PC-3 (cell line): ENCODE data around the gene CYFIP2. TPM values are rescaled to one million over a fixed set of nuclear protein-coding genes. Genes with fewer than 3 reads are reported as not detected.

Experiments
- ATAC-seq: fragments of 200-7000 bp; cut with Tn5 transposase; 2 replicates; pipeline ENCODE4 v1.9.1; 2020; ENCODE audit warnings: mild to moderate bottlenecking, moderate library complexity
- BruUV-seq: library from RNA; stranded (reverse); fragments of 400-500 nt; replicated peaks from 2 replicates; lab custom pipeline; 2021; lab: Mats Ljungman, UMichigan
- CTCF ChIA-PET: fragments of 300-600 bp; sonication (Branson Sonifier 250); formaldehyde crosslinking; loops from one replicate; lab custom pipeline; 2022; ENCODE audit warnings: antibody characterized with exemption; lab: Charles Lee
- POLR2A ChIA-PET: fragments of 300-600 bp; sonication (Branson Sonifier 250); formaldehyde crosslinking; loops from one replicate; lab custom pipeline; 2022; ENCODE audit warnings: antibody characterized with exemption; ENCODE audit not compliant: unreplicated experiment; lab: Charles Lee
- DNase-seq: peaks from one replicate; pipeline ENCODE4 v3.0.0-alpha.2; 2015
- H2AFZ ChIP-seq: fragments of 300-600 bp; sonication (generic); 2 replicates; pipeline ENCODE4 v1.6.0; 2016; ENCODE audit warnings: antibody characterized with exemption, low read length
- H3F3A ChIP-seq: fragments of 300-600 bp; sonication (generic); one replicate; pipeline ENCODE4 v1.6.0; 2017; ENCODE audit warnings: antibody characterized with exemption, low read length, control low read depth, mild to moderate bottlenecking; ENCODE audit not compliant: unreplicated experiment
- H3K27ac ChIP-seq: fragments of 300-600 bp; sonication (generic); 2 replicates; pipeline ENCODE4 v1.5.1; 2016; ENCODE audit warnings: mild to moderate bottlenecking, low read length
- H3K27me3 ChIP-seq: fragments of 300-600 bp; sonication (generic); 2 replicates; pipeline ENCODE4 v1.6.1; 2016; ENCODE audit warnings: low read length, mixed read lengths
- H3K36me3 ChIP-seq: fragments of 300-600 bp; sonication (generic); 2 replicates; pipeline ENCODE4 v1.6.1; 2016; ENCODE audit warnings: low read depth, mixed run types, low read length, mixed read lengths
- H3K4me1 ChIP-seq: fragments of 300-600 bp; sonication (generic); 2 replicates; pipeline ENCODE4 v1.5.1; 2016; ENCODE audit warnings: low read length; ENCODE audit not compliant: insufficient read depth
- H3K4me2 ChIP-seq: fragments of 300-600 bp; sonication (generic); 2 replicates; pipeline ENCODE4 v1.6.0; 2016; ENCODE audit warnings: low read length
- H3K4me3 ChIP-seq: fragments of 300-600 bp; sonication (generic); 2 replicates; pipeline ENCODE4 v1.5.1; 2016; ENCODE audit warnings: mild to moderate bottlenecking, low read length, mixed read lengths
- H3K79me2 ChIP-seq: fragments of 300-600 bp; sonication (generic); 2 replicates; pipeline ENCODE4 v1.6.1; 2017; ENCODE audit warnings: low read length, mixed read lengths
- H3K9ac ChIP-seq: fragments of 300-600 bp; sonication (generic); 2 replicates; pipeline ENCODE4 v1.6.0; 2016; ENCODE audit warnings: mild to moderate bottlenecking, low read length
- H3K9me2 ChIP-seq: fragments of 300-600 bp; sonication (generic); replicated peaks from 2 replicates; pipeline ENCODE4 v1.6.1; 2016; ENCODE audit warnings: mixed run types, low read length, mixed read lengths
- H3K9me3 ChIP-seq: fragments of 300-600 bp; sonication (generic); 2 replicates; pipeline ENCODE4 v1.6.1; 2016; ENCODE audit warnings: low read length, mixed read lengths
- H4K20me1 ChIP-seq: fragments of 300-600 bp; sonication (generic); 2 replicates; pipeline ENCODE4 v1.6.1; 2016; ENCODE audit warnings: low read length, mixed read lengths
- CTCF ChIP-seq: fragments of 300-600 bp; sonication (generic); conservative IDR thresholded peaks from 2 replicates; pipeline ENCODE4 v1.5.1; 2017; ENCODE audit warnings: antibody characterized with exemption, low read depth, mild to moderate bottlenecking, low read length
- EZH2 ChIP-seq: fragments of 300-600 bp; sonication (generic); IDR thresholded peaks from one replicate; pipeline ENCODE4 v1.6.1; 2017; ENCODE audit warnings: antibody characterized with exemption, mild to moderate bottlenecking, low read length; ENCODE audit not compliant: unreplicated experiment
- EZH2phosphoT487 ChIP-seq: fragments of 300-600 bp; sonication (generic); IDR thresholded peaks from 2 replicates; pipeline ENCODE4 v1.6.1; 2018; ENCODE audit warnings: mild to moderate bottlenecking, antibody characterized with exemption, low read length, borderline replicate concordance
- intact Hi-C: fragments of 100-400 bp; cut with micrococcal nuclease; formaldehyde crosslinking; loops from 2 replicates; pipeline ENCODE4 v1.9.0; 2023
- total RNA-seq: library from RNA; depleted of rRNA; stranded (reverse); fragments of >200 nt; gene quantifications from 2 replicates; pipeline ENCODE4 v1.2.3, GENCODE V29; 2014

Gene CYFIP2
- total RNA-seq, 1 experiment from 2014 or later = 36.0 TPM

- intact Hi-C loops = loop anchor here (5.0 kb wide), 1 partner anchor 132 kb away; no protein-coding TSS in a partner anchor
- POLR2A ChIA-PET = no interaction called here
- CTCF ChIA-PET = no interaction called here
Observed at GRCh38 chr5:157345485-157345884, 79.6 kb downstream of the CYFIP2 start.

GRCh38 chr5:157347301-157348048, 81.6 kb downstream of the CYFIP2 start:
- H3K27ac ChIP-seq = no peak overlapping the region
- H3K9me3 ChIP-seq = no peaks in the 10 kb centered on the region
- no peaks in the 10 kb centered on the region for H3K9me2 ChIP-seq
- DNase-seq = no peak
- no peak overlapping the region for H3K9ac ChIP-seq
- BruUV-seq = no TSS peak
- POLR2A ChIA-PET = no interaction called here
- no peak overlapping the region for H3K4me2 ChIP-seq
- no peak for TF ChIP-seq EZH2phosphoT487
- H2AFZ ChIP-seq = no peak overlapping the region
- no peaks in the 10 kb centered on the region for H4K20me1 ChIP-seq
- no peaks in the 10 kb centered on the region for H3K4me1 ChIP-seq
- H3K27me3 ChIP-seq = no peaks in the 10 kb centered on the region
- no peaks in the 10 kb centered on the region for H3K36me3 ChIP-seq
- no peak overlapping the region for H3K4me3 ChIP-seq
- no peaks in the 10 kb centered on the region for H3K79me2 ChIP-seq
- ATAC-seq = 0 out of 2 replicates have a peak, but pooled peaks have one; percentile 11
- H3F3A ChIP-seq = no peaks in the 10 kb centered on the region
- intact Hi-C loops = loop anchor here (5.0 kb wide), 1 partner anchor 130 kb away; no protein-coding TSS in a partner anchor
- CTCF ChIA-PET = interaction anchor here (0.6 to 1.3 kb wide), 4 partner anchors 11 to 396 kb away, joined by 3 to 6 read pairs (median 4); no protein-coding TSS in a partner anchor

More at GRCh38 chr5:157345485-157345884, 79.6 kb downstream of the CYFIP2 start:
- no peak for ATAC-seq
- H3K79me2 ChIP-seq = no peaks in the 10 kb centered on the region
- H4K20me1 ChIP-seq = no peaks in the 10 kb centered on the region
- H2AFZ ChIP-seq = no peak overlapping the region
- no peak for TF ChIP-seq EZH2
- TF ChIP-seq CTCF = no peak
- no peak for TF ChIP-seq EZH2phosphoT487
- no peak for DNase-seq
- no TSS peak for BruUV-seq
- no peaks in the 10 kb centered on the region for H3K36me3 ChIP-seq
- no peaks in the 10 kb centered on the region for H3K4me1 ChIP-seq
- no peaks in the 10 kb centered on the region for H3K27me3 ChIP-seq
- H3F3A ChIP-seq = no peaks in the 10 kb centered on the region
- no peaks in the 10 kb centered on the region for H3K9me3 ChIP-seq
- no peak overlapping the region for H3K4me3 ChIP-seq
- H3K9me2 ChIP-seq = no peaks in the 10 kb centered on the region
- no peak overlapping the region for H3K4me2 ChIP-seq
- H3K27ac ChIP-seq = no peak overlapping the region
- no peak overlapping the region for H3K9ac ChIP-seq

GRCh38 chr5:157348049-157348400, 82.1 kb downstream of the CYFIP2 start:
- Histone ChIP-seq H3K4me1 (no peaks in the 10 kb centered on the region), H3K4me3 (no peak overlapping the region), H3K9me2 (no peaks in the 10 kb centered on the region), H3K27ac (no peak overlapping the region), H3K9ac (no peak overlapping the region), H3K36me3 (no peaks in the 10 kb centered on the region), H2AFZ (no peak overlapping the region), H4K20me1 (no peaks in the 10 kb centered on the region), H3K79me2 (no peaks in the 10 kb centered on the region), H3K27me3 (no peaks in the 10 kb centered on the region), H3F3A (no peaks in the 10 kb centered on the region), H3K9me3 (no peaks in the 10 kb centered on the region), H3K4me2 (no peak overlapping the region)
- POLR2A ChIA-PET = no interaction called here
- intact Hi-C loops = loop anchor here (5.0 kb wide), 1 partner anchor 129 kb away; no protein-coding TSS in a partner anchor
- CTCF ChIA-PET = interaction anchor here (0.5 to 1.3 kb wide), 5 partner anchors 20 to 601 kb away, joined by 3 to 6 read pairs (median 5); no protein-coding TSS in a partner anchor
- peak; percentile 56 for DNase-seq
- no TSS peak for BruUV-seq
- TF ChIP-seq CTCF (peak; percentile 51), EZH2phosphoT487 (no peak)
- ATAC-seq = peak; percentile 63
